GM12864 (cell line): Measurements from ENCODE around the gene NEFH.

Source experiments
- DNase-seq: peaks from one replicate; pipeline ENCODE4 v3.0.0-alpha.2; 2011; ENCODE audit warnings: low read depth
- H3K4me3 ChIP-seq: 2 replicates; pipeline ENCODE4 v1.5.1; 2011; ENCODE audit warnings: mild to moderate bottlenecking, low read depth, low read length, control low read depth
- CTCF ChIP-seq: IDR thresholded peaks from 2 replicates; pipeline ENCODE4 v1.5.1; 2011; ENCODE audit warnings: low read depth, mild to moderate bottlenecking, moderate library complexity, low read length, control low read depth, inconsistent platforms; ENCODE audit errors: missing control alignments

NEFH gene

GRCh38 chr22:29463629-29464028 is 16.4 kb upstream of the NEFH start:
- TF ChIP-seq CTCF = no peak
- H3K4me3 ChIP-seq = no peak overlapping the region
- DNase-seq = no peak

GRCh38 chr22:29464581-29464980 is 15.4 kb upstream of the NEFH start:
- no peak for DNase-seq
- no peak for TF ChIP-seq CTCF
- no peak overlapping the region for H3K4me3 ChIP-seq

GRCh38 chr22:29469755-29470154 is 10.3 kb upstream of the NEFH start:
- no peak for TF ChIP-seq CTCF
- no peak for DNase-seq
- no peak overlapping the region for H3K4me3 ChIP-seq

GRCh38 chr22:29470159-29470855 is 9.7 kb upstream of the NEFH start:
- peak; percentile 98 for TF ChIP-seq CTCF
- DNase-seq = no peak
- peak overlapping the region; percentile 17; the same call in 1 of the 2 replicates for H3K4me3 ChIP-seq

GRCh38 chr22:29473001-29473400 is 7.0 kb upstream of the NEFH start:
- TF ChIP-seq CTCF = no peak
- no peak overlapping the region for H3K4me3 ChIP-seq
- no peak for DNase-seq

GRCh38 chr22:29475550-29475949 is 4.5 kb upstream of the NEFH start:
- no peak for DNase-seq
- TF ChIP-seq CTCF = no peak

GRCh38 chr22:29476116-29476515 is 3.9 kb upstream of the NEFH start:
- no peak overlapping the region for H3K4me3 ChIP-seq
- no peak for TF ChIP-seq CTCF
- no peak for DNase-seq

More at GRCh38 chr22:29475550-29475949, 4.5 kb upstream of the NEFH start:
- H3K4me3 ChIP-seq = no peak overlapping the region
